OCI-LY1 (cell line): ENCODE data around the gene SFTPB.

Experiments used
- EZH2 ChIP-seq: fragments of 200-600 bp; sonication (generic), shearing (Covaris generic); IDR thresholded peaks from 2 replicates; pipeline ENCODE4 v1.8.0; 2017; ENCODE audit warnings: borderline replicate concordance, mixed run types, mild to moderate bottlenecking, antibody characterized with exemption, low read length, moderate library complexity, mixed read lengths
- TF ChIP-seq, protein P1 (sequence below): fragments of 200-600 bp; sonication (generic), shearing (Covaris generic); IDR thresholded peaks from 2 replicates; pipeline ENCODE4 v1.5.1; 2017; ENCODE audit warnings: mild to moderate bottlenecking, antibody characterized with exemption, low read length, moderate library complexity, mixed read lengths

DNA sequence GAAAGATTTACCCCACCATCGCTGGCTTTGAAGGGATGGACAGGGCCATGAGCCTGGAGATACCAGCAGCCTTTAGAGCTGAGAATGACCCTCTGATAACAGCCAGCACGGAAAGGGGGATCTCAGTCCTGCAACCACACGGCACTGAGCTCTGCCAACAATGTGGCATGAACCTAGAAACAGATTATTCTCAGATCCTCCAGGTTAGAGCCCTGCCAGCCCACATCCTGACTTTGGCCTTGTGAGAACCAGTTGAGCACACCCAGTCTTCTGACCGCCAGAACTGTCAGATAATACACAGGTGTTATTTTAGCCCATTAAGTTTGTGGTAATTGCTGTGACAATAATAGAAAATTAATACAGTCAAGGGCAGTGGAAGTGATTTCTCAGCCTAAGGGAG, 16.8 kb upstream of the SFTPB start:
- TF ChIP-seq, protein P1, sequence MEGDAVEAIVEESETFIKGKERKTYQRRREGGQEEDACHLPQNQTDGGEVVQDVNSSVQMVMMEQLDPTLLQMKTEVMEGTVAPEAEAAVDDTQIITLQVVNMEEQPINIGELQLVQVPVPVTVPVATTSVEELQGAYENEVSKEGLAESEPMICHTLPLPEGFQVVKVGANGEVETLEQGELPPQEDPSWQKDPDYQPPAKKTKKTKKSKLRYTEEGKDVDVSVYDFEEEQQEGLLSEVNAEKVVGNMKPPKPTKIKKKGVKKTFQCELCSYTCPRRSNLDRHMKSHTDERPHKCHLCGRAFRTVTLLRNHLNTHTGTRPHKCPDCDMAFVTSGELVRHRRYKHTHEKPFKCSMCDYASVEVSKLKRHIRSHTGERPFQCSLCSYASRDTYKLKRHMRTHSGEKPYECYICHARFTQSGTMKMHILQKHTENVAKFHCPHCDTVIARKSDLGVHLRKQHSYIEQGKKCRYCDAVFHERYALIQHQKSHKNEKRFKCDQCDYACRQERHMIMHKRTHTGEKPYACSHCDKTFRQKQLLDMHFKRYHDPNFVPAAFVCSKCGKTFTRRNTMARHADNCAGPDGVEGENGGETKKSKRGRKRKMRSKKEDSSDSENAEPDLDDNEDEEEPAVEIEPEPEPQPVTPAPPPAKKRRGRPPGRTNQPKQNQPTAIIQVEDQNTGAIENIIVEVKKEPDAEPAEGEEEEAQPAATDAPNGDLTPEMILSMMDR, result no peak
- no peak for TF ChIP-seq EZH2
